Bronchial epithelial cell (primary cell): ENCODE results near the gene NFATC3. TPM values are rescaled to one million over a fixed set of nuclear protein-coding genes. Genes with fewer than 3 reads are reported as not detected.

Experiments used
- DNase-seq: peaks from one replicate; pipeline ENCODE4 v3.0.0-alpha.2; 2010; ENCODE audit warnings: low read depth
- FAIRE-seq: peaks from 2 replicates; lab custom pipeline; 2011; peaks lifted over from hg19 to GRCh38; lab: Jason Lieb, UNC
- H3K27me3 ChIP-seq: 2 replicates; pipeline ENCODE4 v1.5.1; 2011; ENCODE audit warnings: low read length; ENCODE audit not compliant: control insufficient read depth, insufficient read depth
- H3K36me3 ChIP-seq: 2 replicates; pipeline ENCODE4 v1.5.1; 2011; ENCODE audit warnings: low read length; ENCODE audit not compliant: control insufficient read depth, insufficient read depth
- H3K4me3 ChIP-seq: 2 replicates; pipeline ENCODE4 v1.5.1; 2011; ENCODE audit warnings: mild to moderate bottlenecking, low read depth, low read length, control low read depth
- total RNA-seq: library from RNA; depleted of rRNA; stranded (reverse); fragments of >200 nt; gene quantifications from 2 replicates; pipeline ENCODE4 v1.2.1, GENCODE V29; 2014
- TF ChIP-seq, protein P1 (sequence below): IDR thresholded peaks from 2 replicates; pipeline ENCODE4 v1.5.1; 2011; ENCODE audit warnings: mild to moderate bottlenecking, moderate library complexity, low read length, control low read depth, inconsistent platforms; ENCODE audit not compliant: insufficient read depth, severe bottlenecking

The NFATC3 gene
- total RNA-seq, 1 donor from 2014 or later = 5.8 TPM

DNA sequence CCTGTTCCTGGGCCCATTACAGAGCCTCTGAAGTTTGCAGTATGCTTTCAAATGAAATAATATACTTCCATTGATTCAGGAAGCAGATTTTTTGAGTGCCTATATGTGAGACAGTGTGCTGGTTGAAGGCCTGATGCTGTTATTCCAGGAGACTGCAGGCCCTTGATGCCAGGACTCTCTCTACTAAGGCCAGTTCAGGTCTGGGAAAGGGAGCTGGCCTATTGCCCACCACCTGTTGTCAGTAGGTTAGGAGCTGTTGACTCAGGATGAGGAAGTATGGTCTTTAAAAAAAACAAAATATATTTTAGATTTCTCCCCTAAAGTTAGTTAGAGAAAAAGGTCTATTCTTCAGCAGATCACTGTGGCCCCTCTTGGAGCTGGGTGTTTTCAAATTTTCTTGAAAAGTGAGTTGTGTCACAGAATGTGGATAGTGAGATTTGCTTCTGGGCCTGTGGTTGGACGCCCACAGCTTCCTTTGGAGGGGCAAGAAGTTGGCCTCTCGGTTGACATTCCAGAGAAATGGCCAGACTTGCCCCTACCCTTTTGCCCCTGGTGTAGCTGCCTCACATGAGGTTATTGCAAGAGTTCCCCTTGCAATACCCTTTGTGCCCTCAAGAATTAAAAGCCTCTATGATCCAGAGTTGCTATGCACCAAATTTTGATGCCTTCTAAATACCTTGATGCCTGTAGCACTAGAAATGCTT lies 142.8 kb downstream of the NFATC3 start:
- no peak overlapping the region for H3K4me3 ChIP-seq
- H3K36me3 ChIP-seq = peaks cover 35% of the 10 kb centered on the region
- FAIRE-seq = no peak
- TF ChIP-seq, protein P1, sequence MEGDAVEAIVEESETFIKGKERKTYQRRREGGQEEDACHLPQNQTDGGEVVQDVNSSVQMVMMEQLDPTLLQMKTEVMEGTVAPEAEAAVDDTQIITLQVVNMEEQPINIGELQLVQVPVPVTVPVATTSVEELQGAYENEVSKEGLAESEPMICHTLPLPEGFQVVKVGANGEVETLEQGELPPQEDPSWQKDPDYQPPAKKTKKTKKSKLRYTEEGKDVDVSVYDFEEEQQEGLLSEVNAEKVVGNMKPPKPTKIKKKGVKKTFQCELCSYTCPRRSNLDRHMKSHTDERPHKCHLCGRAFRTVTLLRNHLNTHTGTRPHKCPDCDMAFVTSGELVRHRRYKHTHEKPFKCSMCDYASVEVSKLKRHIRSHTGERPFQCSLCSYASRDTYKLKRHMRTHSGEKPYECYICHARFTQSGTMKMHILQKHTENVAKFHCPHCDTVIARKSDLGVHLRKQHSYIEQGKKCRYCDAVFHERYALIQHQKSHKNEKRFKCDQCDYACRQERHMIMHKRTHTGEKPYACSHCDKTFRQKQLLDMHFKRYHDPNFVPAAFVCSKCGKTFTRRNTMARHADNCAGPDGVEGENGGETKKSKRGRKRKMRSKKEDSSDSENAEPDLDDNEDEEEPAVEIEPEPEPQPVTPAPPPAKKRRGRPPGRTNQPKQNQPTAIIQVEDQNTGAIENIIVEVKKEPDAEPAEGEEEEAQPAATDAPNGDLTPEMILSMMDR = no peak
- H3K27me3 ChIP-seq = no peaks in the 10 kb centered on the region
- DNase-seq = no peak

DNA sequence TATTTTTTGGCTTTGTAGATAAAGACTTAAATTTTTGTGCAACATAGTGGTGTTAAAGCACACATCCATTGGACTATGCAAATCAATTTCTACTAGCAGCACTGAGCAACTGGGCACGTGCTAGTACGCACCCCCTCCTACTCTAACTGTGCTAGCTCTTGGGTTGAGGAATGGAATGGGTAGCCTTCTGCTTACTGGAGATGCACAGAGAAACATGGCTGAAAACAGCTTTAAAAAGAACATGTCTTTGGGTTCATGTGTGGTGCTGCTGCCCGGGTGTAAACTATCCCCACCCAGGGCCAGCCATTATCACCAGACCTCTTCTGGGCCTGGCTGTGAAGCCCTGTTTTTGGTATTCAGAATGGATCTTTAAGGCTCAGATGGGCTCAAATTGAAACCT lies 143.5 kb downstream of the NFATC3 start:
- no peak for FAIRE-seq
- Histone ChIP-seq H3K27me3 (no peaks in the 10 kb centered on the region), H3K4me3 (no peak overlapping the region), H3K36me3 (peaks cover 35% of the 10 kb centered on the region)
- TF ChIP-seq, protein P1 = no peak
- DNase-seq = no peak

DNA sequence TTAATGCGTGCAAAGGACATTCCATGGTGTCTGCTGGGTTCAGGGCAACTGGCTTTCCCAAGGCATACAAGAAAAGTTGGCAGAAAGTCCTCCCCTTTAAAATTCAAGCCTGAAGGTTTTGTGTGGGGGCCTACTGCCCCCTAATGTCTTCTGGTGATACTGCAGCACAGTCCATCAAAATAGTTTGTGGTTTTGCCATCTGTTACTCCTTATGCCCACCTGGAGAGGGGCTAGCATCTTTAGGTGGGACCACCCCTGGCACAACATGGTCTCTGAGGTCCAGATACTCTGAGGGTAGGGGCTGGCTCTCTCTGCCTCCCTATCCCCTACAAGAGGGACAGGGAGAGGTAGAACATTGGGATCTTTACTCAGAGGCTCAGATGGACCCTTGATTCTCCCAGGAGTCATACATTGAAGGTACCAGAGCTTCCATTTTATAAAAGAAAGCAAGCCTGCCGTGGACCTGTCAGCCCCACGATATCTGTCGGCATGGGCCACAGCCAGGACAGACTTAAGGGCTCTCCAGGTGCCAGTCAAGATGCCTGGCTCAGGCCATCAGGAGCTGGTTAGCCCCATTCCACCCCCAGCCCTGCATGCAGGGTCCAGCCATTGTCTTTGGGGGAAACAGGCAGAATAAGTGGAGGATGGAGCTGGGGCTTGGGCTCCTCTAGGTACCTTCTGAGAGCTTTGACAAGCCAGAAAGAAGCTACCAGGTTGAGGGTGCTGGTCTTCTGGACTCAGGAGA lies 144.4 kb downstream of the NFATC3 start:
- peak; percentile 38 for DNase-seq

DNA sequence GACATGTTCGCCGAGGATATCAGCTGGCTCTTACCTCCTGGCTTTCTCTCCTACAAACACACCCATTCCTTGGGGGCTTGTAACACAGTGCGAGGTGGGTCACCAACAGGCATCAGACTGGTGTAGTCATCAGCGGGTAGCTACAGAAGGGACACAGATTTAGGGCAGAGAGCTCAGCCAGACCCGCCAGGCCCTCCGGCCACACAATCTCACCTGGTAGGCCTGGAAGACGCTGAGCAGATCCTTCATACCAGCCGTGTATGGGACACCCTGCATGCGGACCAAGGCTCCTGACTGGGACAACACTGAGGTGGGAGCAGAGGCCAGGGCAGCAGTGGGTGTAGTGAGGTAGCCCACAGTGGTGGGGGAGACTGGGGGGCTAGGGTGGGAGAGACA lies 145.0 kb downstream of the NFATC3 start:
- Histone ChIP-seq H3K4me3 (no peak overlapping the region), H3K36me3 (peaks cover 35% of the 10 kb centered on the region), H3K27me3 (no peaks in the 10 kb centered on the region)
- DNase-seq (no peak), FAIRE-seq (no peak)
- TF ChIP-seq, protein P1 = no peak

More for the DNA sequence above, 144.4 kb downstream of the NFATC3 start:
- Histone ChIP-seq H3K4me3 (no peak overlapping the region), H3K27me3 (no peaks in the 10 kb centered on the region), H3K36me3 (peaks cover 35% of the 10 kb centered on the region)
- FAIRE-seq = peak; percentile 23
- TF ChIP-seq, protein P1 = peak; percentile 84

DNA sequence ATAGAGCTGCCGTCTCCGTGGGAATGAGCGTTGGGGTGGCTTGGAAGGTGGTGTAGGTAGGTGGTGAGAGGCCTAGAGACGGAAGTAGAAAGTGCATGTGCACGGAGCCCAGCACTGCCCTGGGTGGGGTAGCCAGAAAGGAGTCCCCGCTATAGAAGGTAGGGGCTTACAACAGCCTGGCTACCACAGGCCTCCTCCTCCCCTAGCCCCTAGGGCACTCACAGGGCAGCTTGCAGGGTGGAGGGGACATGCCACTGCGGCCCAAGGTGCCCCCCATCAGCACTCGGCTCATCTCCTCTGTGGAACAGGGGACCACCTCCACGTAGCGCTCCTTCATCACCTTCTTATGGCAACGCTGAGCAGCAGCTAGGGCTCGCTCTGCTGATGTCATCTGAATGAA lies 145.8 kb downstream of the NFATC3 start:
- no peak for DNase-seq

More for the DNA sequence above, 145.8 kb downstream of the NFATC3 start:
- Histone ChIP-seq H3K4me3 (no peak overlapping the region), H3K36me3 (peaks cover 35% of the 10 kb centered on the region), H3K27me3 (no peaks in the 10 kb centered on the region)
- TF ChIP-seq, protein P1 = no peak
- peak; percentile 72 for FAIRE-seq
